GM06990 (cell line): ENCODE measurements around the gene MN1.

ENCODE experiments used
- DNase-seq: peaks from one replicate; pipeline ENCODE4 v3.0.0-alpha.2; 2011; ENCODE audit not compliant: insufficient read length; ENCODE audit errors: extremely low read depth
- H3K27me3 ChIP-seq: replicated peaks from 2 replicates; pipeline ENCODE4 v1.6.0; 2011; ENCODE audit warnings: low read length; ENCODE audit not compliant: control insufficient read depth, insufficient read depth
- H3K36me3 ChIP-seq: 2 replicates; pipeline ENCODE4 v1.5.1; 2011; ENCODE audit warnings: low read length; ENCODE audit not compliant: control insufficient read depth, insufficient read depth
- H3K4me3 ChIP-seq: replicated peaks from 2 replicates; pipeline ENCODE4 v1.5.1; 2011; ENCODE audit warnings: low read depth, mild to moderate bottlenecking, control low read depth, low read length
- TF ChIP-seq, protein P1 (sequence below): IDR thresholded peaks from 2 replicates; pipeline ENCODE4 v1.5.1; 2011; ENCODE audit warnings: low read length, control low read depth, mild to moderate bottlenecking, inconsistent platforms; ENCODE audit not compliant: insufficient read depth, poor library complexity, severe bottlenecking

Gene MN1

DNA sequence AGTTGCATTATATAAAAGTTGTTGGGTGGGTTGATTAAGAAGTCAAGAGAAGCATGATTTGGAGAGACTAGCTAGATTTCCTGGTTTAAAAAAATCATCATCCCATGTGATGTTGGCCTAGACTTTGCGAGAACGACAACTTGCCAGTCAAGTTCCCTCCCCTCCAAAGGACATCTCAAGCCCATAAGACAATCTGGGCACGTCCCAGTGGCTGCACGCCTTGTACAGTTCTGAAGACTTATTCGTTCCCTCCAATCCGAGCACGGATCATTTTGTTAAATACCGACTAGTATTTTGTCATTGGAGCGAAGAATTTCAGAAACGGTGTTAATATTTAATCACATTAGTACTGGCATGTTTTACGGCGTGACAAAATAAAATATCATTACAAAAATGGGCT lies 8.0 kb downstream of the MN1 start:
- TF ChIP-seq, protein P1, sequence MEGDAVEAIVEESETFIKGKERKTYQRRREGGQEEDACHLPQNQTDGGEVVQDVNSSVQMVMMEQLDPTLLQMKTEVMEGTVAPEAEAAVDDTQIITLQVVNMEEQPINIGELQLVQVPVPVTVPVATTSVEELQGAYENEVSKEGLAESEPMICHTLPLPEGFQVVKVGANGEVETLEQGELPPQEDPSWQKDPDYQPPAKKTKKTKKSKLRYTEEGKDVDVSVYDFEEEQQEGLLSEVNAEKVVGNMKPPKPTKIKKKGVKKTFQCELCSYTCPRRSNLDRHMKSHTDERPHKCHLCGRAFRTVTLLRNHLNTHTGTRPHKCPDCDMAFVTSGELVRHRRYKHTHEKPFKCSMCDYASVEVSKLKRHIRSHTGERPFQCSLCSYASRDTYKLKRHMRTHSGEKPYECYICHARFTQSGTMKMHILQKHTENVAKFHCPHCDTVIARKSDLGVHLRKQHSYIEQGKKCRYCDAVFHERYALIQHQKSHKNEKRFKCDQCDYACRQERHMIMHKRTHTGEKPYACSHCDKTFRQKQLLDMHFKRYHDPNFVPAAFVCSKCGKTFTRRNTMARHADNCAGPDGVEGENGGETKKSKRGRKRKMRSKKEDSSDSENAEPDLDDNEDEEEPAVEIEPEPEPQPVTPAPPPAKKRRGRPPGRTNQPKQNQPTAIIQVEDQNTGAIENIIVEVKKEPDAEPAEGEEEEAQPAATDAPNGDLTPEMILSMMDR, result no peak
- Histone ChIP-seq H3K27me3 (no peaks in the 10 kb centered on the region), H3K36me3 (no peaks in the 10 kb centered on the region), H3K4me3 (no peak overlapping the region)
- no peak for DNase-seq

DNA sequence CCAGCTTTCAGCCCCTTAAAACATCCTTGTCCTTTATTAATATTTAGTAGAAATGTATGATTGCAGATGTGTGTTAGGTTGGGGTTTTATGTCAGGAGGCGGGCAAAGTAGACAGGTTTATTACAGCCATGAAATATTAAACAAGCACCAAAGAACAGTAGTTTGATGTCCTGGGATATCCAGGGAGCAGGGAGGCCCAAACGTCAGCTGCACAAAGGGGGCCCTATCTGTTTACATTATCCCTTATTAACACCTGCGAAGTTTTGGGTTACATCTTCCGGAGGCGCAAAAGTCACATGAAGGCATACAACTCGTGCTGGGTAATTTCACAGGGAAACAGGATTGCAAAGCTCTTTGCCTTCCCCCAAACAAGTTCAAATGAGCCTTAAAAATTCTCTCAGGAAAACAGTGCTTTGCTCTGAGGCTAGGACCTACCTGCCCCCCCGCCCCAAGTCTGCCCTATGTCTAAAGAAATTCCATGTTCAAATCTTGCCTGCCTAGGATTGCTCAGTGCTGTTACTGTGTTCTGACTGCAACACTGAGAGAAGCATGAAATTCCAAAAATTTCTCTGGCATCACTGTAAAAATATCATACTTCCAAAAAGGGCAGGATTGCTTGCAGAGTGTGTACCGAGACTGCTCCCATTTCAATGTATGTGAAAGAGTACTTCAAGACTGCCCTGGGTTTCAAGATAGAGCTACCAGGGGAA lies 8.9 kb downstream of the MN1 start:
- TF ChIP-seq, protein P1, result no peak
- DNase-seq, result no peak
- Histone ChIP-seq H3K27me3 (no peaks in the 10 kb centered on the region), H3K36me3 (no peaks in the 10 kb centered on the region), H3K4me3 (no peak overlapping the region)

DNA sequence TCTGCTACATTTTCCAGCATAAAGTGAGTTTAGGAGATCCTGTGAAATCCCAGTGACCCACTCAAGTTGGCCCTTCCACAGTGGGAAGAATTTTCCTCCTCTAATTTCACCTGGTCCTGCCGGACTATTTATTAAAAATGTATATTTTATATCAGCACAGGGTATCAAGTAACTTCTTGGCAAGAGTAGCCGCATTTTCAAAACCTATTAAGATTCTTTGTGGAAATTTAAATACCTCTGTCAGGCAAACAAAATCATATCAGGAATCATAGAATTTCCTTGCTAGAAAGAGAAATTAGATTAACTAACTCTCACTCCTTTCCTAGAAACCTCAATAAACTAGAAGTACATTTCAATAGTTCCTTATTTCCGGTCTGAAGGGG lies 9.7 kb downstream of the MN1 start:
- Histone ChIP-seq H3K27me3 (no peaks in the 10 kb centered on the region), H3K36me3 (no peaks in the 10 kb centered on the region), H3K4me3 (no peak overlapping the region)
- TF ChIP-seq, protein P1, result no peak
- no peak for DNase-seq

- H3K4me3 ChIP-seq, result no peak overlapping the region
- DNase-seq, result no peak
- TF ChIP-seq, protein P1, result no peak
Measured at GRCh38 chr22:27791159-27791858, 10.2 kb downstream of the MN1 start.

GRCh38 chr22:27790376-27791158 lies 11.0 kb downstream of the MN1 start:
- H3K27me3 ChIP-seq, result no peaks in the 10 kb centered on the region
- H3K4me3 ChIP-seq, result no peak overlapping the region
- no peaks in the 10 kb centered on the region for H3K36me3 ChIP-seq
- TF ChIP-seq, protein P1, result no peak
- DNase-seq, result no peak

More at GRCh38 chr22:27791159-27791858, 10.2 kb downstream of the MN1 start:
- H3K27me3 ChIP-seq, result no peaks in the 10 kb centered on the region
- H3K36me3 ChIP-seq, result no peaks in the 10 kb centered on the region
